NOMO-1 treated with dmso at 0.1 percent for 144 hours (cell line): ENCODE measurements around the gene MOB3A.
"Not testable (repeated sequence)": the region's sequence is repeated elsewhere in the genome, so short reads cannot be mapped to it uniquely, and the experiment has no call there.

Experiments used
- DNase-seq: peaks from one replicate; lab custom pipeline; 2025; ENCODE audit not compliant: unreplicated experiment; lab: John Stamatoyannopoulos, UW

The MOB3A gene

DNA sequence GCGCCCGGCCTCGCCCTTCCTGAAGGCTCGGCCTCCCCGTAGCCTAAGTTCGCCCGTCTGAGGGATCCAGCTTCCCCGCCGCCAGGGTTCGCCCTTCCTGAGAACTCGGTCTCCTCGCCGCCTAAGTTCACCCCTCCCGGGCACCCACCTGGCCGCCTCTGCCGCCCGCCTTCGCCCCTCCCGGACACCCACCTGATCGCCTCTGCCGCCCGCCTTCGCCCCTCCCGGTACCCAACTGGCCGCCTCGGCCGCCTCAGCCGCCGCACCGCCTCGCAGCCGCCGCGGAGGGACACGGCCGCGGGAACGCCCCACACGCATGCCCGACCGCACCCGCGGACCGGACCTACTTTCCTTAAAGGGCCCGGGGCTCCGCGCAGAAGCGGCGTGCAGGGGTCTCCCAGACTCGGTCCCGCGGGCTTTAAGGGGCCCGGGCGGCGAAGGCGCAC lies at the start of gene MOB3A:
MOB3A (minus strand) TSS at position 293 of the 446 bp plus-strand sequence. CDS start 17,766 bp downstream, outside the sequence.
- DNase-seq = peak; percentile 87

DNA sequence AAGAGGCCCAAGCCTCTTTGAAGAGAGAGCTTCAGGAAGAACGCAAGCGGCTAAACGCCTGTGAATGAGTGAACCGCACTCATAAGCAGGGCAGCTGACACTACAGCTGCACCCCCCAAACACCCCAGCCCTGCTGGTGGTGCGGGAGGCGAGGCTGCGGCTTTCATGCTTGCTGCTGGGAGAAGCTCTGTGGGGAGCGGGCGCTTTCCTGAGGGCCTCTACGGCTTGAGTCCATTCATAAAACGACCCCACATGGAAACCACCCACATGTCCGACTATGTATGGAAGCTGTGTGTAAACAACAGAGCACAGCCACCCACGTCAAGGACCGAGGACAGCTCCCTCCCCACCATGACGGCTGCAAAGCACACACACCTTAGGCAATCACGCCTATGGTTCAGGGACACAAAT lies 49.7 kb upstream of the MOB3A start:
- no peak for DNase-seq

- DNase-seq = no peak
Measured at GRCh38 chr19:2144190-2144589, 48.1 kb upstream of the MOB3A start.

DNA sequence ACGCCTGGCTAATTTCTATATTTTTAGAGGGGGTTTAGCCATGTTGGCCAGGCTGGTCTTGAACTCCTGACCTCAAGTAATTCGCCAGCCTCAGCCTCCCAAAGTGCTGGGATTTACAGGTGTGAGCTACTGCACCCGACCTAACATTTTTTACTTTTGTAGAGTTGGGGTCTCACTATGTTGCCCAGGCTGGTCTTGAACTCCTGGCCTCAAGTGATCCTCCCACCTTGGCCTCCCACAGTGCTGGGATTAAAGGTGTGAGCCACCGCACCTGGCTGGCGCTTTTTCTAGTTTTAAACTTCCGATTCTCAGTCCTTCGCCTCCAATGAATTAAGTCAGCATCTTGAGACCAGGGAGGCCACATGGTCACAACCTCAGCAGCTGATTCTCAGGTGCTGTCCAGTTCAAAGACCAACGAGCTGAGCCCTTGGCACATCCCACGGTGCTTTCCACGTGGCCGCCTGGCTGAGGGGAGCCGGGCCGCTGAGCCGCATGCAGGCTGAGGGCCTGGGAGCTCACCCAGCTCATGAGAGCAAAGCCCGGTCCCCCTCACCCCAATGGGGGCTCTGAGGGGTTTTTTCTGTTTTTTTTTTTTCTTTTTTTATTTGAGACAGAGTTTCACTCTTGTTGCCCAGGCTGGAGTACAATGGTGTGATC lies 46.2 kb upstream of the MOB3A start:
- no peak for DNase-seq

DNA sequence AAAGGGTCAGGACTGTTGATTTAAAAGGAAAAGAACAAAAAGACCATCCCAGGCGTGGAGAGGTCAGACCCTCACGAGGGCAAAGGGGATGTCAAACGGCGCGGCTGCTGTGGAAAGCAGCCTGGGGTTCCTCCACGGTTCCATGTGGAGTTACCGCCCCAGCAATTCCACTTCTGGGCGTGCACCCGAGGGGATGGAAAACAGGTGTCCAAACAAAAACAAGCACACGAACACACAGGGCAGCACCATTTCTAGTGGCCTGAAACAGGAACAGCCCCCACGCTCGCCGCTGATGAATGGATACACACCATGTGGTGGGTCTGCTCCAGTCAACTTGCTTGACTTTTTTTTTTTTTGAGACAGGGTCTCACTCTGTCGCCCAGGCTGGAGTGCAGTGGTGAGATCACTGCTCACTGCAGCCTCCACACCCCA lies 44.0 kb upstream of the MOB3A start:
- DNase-seq = no peak

- no peak for DNase-seq
Measured at GRCh38 chr19:2139385-2140137, 43.4 kb upstream of the MOB3A start.

GRCh38 chr19:2138061-2138728 lies 42.1 kb upstream of the MOB3A start:
- DNase-seq = no peak

DNA sequence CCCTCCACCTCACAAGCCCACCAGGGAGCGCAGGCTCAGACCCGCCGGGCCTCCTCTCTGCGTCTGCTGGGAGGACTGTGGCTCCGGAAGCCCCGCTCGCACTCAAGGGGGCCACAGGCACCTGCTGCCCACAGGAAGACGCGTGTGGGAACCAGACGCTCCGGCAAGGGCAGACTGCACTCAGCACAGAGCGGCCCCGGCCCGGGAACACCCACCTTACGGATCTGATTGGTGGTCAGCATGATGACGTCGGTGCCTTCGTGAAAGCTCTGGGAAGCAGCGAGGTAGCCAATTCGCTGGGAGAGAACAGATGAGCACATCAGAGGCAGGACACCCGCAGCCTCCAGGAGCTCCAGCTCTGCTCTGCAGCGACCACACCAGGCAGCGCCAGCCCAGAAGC lies 40.7 kb upstream of the MOB3A start:
- DNase-seq = no peak

- DNase-seq = no peak
Measured at GRCh38 chr19:2135474-2136402, 39.6 kb upstream of the MOB3A start.

DNA sequence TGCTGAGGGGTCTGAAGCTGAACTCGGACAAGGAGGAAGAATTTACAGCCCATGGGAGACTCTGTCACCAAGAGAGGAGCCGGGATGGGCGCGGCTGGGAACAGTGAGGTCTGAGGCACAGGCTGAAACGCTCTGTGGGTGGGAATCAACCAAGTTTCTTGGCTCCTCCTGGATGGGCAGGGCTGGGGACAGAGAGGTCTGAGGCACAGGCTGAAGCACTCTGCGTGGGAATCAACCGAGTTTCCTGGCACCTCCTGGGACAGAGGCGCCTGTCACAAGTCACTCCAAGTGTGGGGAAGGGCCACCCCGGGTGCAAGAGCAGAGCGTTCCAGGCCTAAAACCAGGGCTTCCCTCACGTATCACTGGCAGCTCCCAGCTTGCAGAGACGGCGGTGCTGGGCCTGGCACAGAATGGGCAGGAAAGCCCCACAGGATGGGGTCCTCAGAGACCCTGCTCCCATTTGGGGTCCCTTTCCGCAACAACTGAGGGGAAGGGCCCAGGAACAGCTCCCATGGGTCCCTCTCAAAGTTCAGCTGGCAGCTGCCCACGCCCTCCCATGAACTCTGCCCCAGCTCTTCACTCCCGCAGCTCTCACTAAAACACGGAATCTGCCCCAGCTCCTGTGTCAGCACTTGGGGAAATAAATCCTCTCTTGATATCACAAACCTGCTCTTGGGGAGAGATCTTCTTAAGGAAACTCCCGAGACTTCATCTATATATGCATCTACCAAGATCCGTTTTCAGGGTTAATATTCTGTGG lies 36.8 kb upstream of the MOB3A start:
- no peak for DNase-seq

- no peak for DNase-seq
Measured at GRCh38 chr19:2132191-2132590, 36.1 kb upstream of the MOB3A start.

- not testable (repeated sequence) for DNase-seq
Measured at GRCh38 chr19:2131012-2131975, 35.2 kb upstream of the MOB3A start.

DNA sequence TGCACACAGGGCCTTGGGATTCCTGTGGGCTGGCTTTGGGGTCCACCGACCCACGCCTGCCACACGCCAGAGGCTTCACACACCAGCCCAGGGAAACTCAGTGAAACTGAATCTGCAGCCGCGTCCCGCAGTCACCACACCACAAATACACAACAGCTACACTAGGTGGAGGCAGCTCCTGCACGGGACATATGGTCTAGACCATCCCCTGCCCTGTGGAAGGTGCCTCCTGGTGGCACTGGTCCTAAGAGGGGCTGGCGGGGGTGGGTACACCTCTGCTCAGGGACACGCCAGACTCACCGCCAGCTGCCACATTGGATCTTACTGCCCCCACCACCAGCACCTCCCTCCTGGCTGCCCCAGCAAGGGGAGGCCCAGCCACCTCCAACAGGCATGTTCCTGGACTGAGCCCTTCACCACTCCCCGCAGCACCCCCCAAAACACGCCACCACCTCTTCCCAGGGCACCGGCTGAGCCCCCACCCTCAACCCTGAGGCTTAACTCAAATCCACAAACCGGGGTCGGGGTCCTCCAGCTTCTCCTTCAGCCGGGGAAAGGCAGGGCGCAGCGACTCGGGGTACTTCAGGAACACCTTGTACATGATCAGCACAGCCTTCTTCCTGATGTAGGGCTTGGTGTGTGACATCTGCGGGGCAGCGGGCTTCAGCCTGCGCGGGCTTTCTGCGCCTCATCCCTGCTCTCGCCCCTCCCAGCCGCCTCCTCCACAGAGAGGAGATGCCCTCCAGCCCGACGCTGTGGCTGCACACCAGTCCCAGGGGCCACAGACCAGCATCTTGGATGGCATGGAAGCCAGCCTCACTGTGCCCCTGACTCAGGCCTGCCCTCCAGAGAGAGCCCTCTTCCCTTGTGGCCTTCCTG lies 34.0 kb upstream of the MOB3A start:
- no peak for DNase-seq

- DNase-seq = no peak
Measured at GRCh38 chr19:2129486-2129885, 33.4 kb upstream of the MOB3A start.

- DNase-seq = no peak
Measured at GRCh38 chr19:2129022-2129421, 32.9 kb upstream of the MOB3A start.

- not testable (repeated sequence) for DNase-seq
Measured at GRCh38 chr19:2128252-2128651, 32.1 kb upstream of the MOB3A start.

- DNase-seq = no peak
Measured at GRCh38 chr19:2127758-2128157, 31.6 kb upstream of the MOB3A start.
